GM10266 (cell line): Measurements from ENCODE around the gene ZNF853.

Source experiments
- DNase-seq: peaks from one replicate; pipeline ENCODE4 v3.0.0; 2012; ENCODE audit errors: extremely low spot score
- CTCF ChIP-seq: IDR thresholded peaks from 2 replicates; pipeline ENCODE4 v1.5.1; 2012; ENCODE audit warnings: mild to moderate bottlenecking, low read depth; ENCODE audit not compliant: control insufficient read depth, insufficient read depth; ENCODE audit errors: missing control alignments

The ZNF853 gene

GRCh38 chr7:6640246-6640721, 24.9 kb downstream of the ZNF853 start:
- TF ChIP-seq CTCF, result no peak
- no peak for DNase-seq

GRCh38 chr7:6641305-6642035, 26.1 kb downstream of the ZNF853 start:
- TF ChIP-seq CTCF, result no peak
- no peak for DNase-seq

GRCh38 chr7:6642239-6642839, 26.9 kb downstream of the ZNF853 start:
- TF ChIP-seq CTCF, result no peak
- DNase-seq, result no peak

- DNase-seq, result no peak
- TF ChIP-seq CTCF, result no peak
These were observed 27.6 kb downstream of the ZNF853 start for GRCh38 chr7:6642861-6643640.

GRCh38 chr7:6643915-6644625, 28.7 kb downstream of the ZNF853 start:
- TF ChIP-seq CTCF, result no peak
- DNase-seq, result no peak

- no peak for DNase-seq
- TF ChIP-seq CTCF, result no peak
These were observed 29.3 kb downstream of the ZNF853 start for GRCh38 chr7:6644728-6645127.
